SK-N-SH (cell line): ENCODE data around the gene CPEB3. TPM values are rescaled to one million over a fixed set of nuclear protein-coding genes. Genes with fewer than 3 reads are reported as not detected.

Source experiments
- CTCF ChIA-PET: fragments of 300-600, 350-600 bp; formaldehyde crosslinking; extraction: SDS; loops from one replicate; lab custom pipeline; 2021; lab: Yijun Ruan, JAX
- POLR2A ChIA-PET: fragments of 350-600 bp; sonication (Branson Sonifier 250); formaldehyde crosslinking; extraction: SDS; loops from one replicate; lab custom pipeline; 2020; ENCODE audit warnings: antibody characterized with exemption, inconsistent platforms; lab: Yijun Ruan, JAX
- DNase-seq: peaks from one replicate; pipeline ENCODE4 v3.0.0; 2012
- H2AFZ ChIP-seq: fragments of 200-600 bp; sonication (generic); 2 replicates; pipeline ENCODE4 v1.8.1; 2016; ENCODE audit warnings: antibody characterized with exemption, mild to moderate bottlenecking, low read depth
- H3F3A ChIP-seq: fragments of 200-600 bp; sonication (generic); replicated peaks from 2 replicates; pipeline ENCODE3; 2016; ENCODE audit warnings: antibody characterized with exemption, mild to moderate bottlenecking; ENCODE audit not compliant: insufficient read depth
- H3K27ac ChIP-seq, 2 experiments: fragments of 200-500 bp in 1 of 2; fragments of 200-600 bp in 1 of 2; sonication (Bioruptor generic) in 1 of 2; sonication (generic), shearing (Covaris generic) in 1 of 2; 2 replicates each; pipeline versions ENCODE4 v1.5.1 to v1.6.1; 2014 to 2016; ENCODE audit warnings: low read depth in 2 of 2, inconsistent platforms in 1 of 2, low read length in 1 of 2, mild to moderate bottlenecking in 1 of 2, mixed read lengths in 1 of 2
- H3K27me3 ChIP-seq: fragments of 200-600 bp; sonication (generic), shearing (Covaris generic); 2 replicates; pipeline ENCODE4 v1.6.1; 2016; ENCODE audit warnings: mixed run types; ENCODE audit not compliant: insufficient read depth
- H3K36me3 ChIP-seq, 2 experiments: fragments of 200-500 bp in 1 of 2; fragments of 200-600 bp in 1 of 2; sonication (Bioruptor generic) in 1 of 2; sonication (generic) in 1 of 2; replicated peaks in 1 of 2; 2 replicates each; pipeline versions ENCODE3 to v1.5.1; 2014 to 2016; ENCODE audit warnings: low read length in 1 of 2, mild to moderate bottlenecking in 1 of 2; ENCODE audit not compliant: insufficient read depth in 2 of 2, control insufficient read depth in 1 of 2
- H3K4me1 ChIP-seq, 2 experiments: fragments of 200-500 bp in 1 of 2; fragments of 200-600 bp in 1 of 2; sonication (Bioruptor generic) in 1 of 2; sonication (generic), shearing (Covaris generic) in 1 of 2; 2 replicates each; pipeline versions ENCODE4 v1.5.1 to v1.6.1; 2014 to 2016; ENCODE audit warnings: low read depth in 1 of 2, low read length in 1 of 2, mixed run types in 1 of 2; ENCODE audit not compliant: insufficient read depth in 2 of 2, control insufficient read depth in 1 of 2
- H3K4me2 ChIP-seq: fragments of 200-600 bp; sonication (generic), shearing (Covaris generic); 2 replicates; pipeline ENCODE4 v1.6.1; 2017; ENCODE audit warnings: mixed run types
- H3K4me3 ChIP-seq, 2 experiments: fragments of 200-500 bp in 1 of 2; fragments of 200-600 bp in 1 of 2; sonication (Bioruptor generic) in 1 of 2; sonication (generic), shearing (Covaris generic) in 1 of 2; 2 replicates each; pipeline versions ENCODE4 v1.5.1 to v1.8.1; 2014 to 2016; ENCODE audit warnings: low read depth in 2 of 2, inconsistent platforms in 1 of 2, low read length in 1 of 2, mild to moderate bottlenecking in 1 of 2, mixed read lengths in 1 of 2, moderate library complexity in 1 of 2
- H3K79me2 ChIP-seq: fragments of 200-600 bp; sonication (generic); 2 replicates; pipeline ENCODE4 v1.8.1; 2017; ENCODE audit warnings: mild to moderate bottlenecking; ENCODE audit not compliant: insufficient read depth
- H3K9ac ChIP-seq: fragments of 200-600 bp; sonication (generic); 2 replicates; pipeline ENCODE4 v1.6.1; 2017; ENCODE audit warnings: mixed run types
- H3K9me2 ChIP-seq: fragments of 200-600 bp; sonication (generic); 2 replicates; pipeline ENCODE4 v1.6.1; 2017; ENCODE audit warnings: mixed run types
- H3K9me3 ChIP-seq: fragments of 200-600 bp; sonication (generic); 2 replicates; pipeline ENCODE4 v1.6.1; 2017; ENCODE audit warnings: mixed run types, mild to moderate bottlenecking, moderate library complexity
- H4K20me1 ChIP-seq: fragments of 200-600 bp; sonication (generic); 2 replicates; pipeline ENCODE4 v1.6.1; 2017; ENCODE audit warnings: mild to moderate bottlenecking, mixed run types; ENCODE audit not compliant: insufficient read depth
- ELF1 ChIP-seq: IDR thresholded peaks from 2 replicates; pipeline ENCODE4 v1.4.0; 2012
- FOXJ3 ChIP-seq: sonication (generic); formaldehyde crosslinking; IDR thresholded peaks from 2 replicates; pipeline ENCODE4 v1.5.1; 2020; ENCODE audit warnings: mild to moderate bottlenecking, missing genetic modification reagents
- GABPA ChIP-seq: IDR thresholded peaks from 2 replicates; pipeline ENCODE4 v1.4.0; 2012; ENCODE audit warnings: low read depth, mild to moderate bottlenecking
- GATA2 ChIP-seq: sonication (generic); formaldehyde crosslinking; IDR thresholded peaks from 2 replicates; pipeline ENCODE4 v1.5.0; 2020; ENCODE audit warnings: mild to moderate bottlenecking, missing genetic modification reagents
- JUND ChIP-seq: IDR thresholded peaks from 2 replicates; pipeline ENCODE4 v1.4.0; 2012
- MEF2A ChIP-seq: IDR thresholded peaks from 2 replicates; pipeline ENCODE4 v1.4.0; 2012; ENCODE audit warnings: low read depth, borderline replicate concordance
- NFIC ChIP-seq: IDR thresholded peaks from 2 replicates; pipeline ENCODE4 v1.4.0; 2012; ENCODE audit warnings: borderline replicate concordance
- NRF1 ChIP-seq: IDR thresholded peaks from 2 replicates; pipeline ENCODE4 v1.6.1; 2012; ENCODE audit warnings: low read depth, mild to moderate bottlenecking, low read length
- POLR2AphosphoS5 ChIP-seq: IDR thresholded peaks from 2 replicates; pipeline ENCODE4 v1.6.1; 2012; ENCODE audit warnings: low read depth, low read length
- RAD21 ChIP-seq: IDR thresholded peaks from 2 replicates; pipeline ENCODE4 v1.6.1; 2012; ENCODE audit warnings: mild to moderate bottlenecking, low read length
- RCOR1 ChIP-seq: fragments of 150-350 bp; IDR thresholded peaks from 2 replicates; pipeline ENCODE4 v1.6.1; 2017; ENCODE audit warnings: antibody characterized with exemption, low read length
- RFX5 ChIP-seq: IDR thresholded peaks from 2 replicates; pipeline ENCODE4 v1.6.1; 2012; ENCODE audit warnings: mild to moderate bottlenecking, improper control_type of control experiment, low read length
- RXRA ChIP-seq: IDR thresholded peaks from 2 replicates; pipeline ENCODE4 v1.4.0; 2012; ENCODE audit warnings: low read depth, mild to moderate bottlenecking, borderline replicate concordance
- SMC3 ChIP-seq: IDR thresholded peaks from 2 replicates; pipeline ENCODE4 v1.6.1; 2012; ENCODE audit warnings: low read depth, low read length, improper control_type of control experiment
- TAF1 ChIP-seq: IDR thresholded peaks from 2 replicates; pipeline ENCODE4 v1.6.1; 2012; ENCODE audit warnings: low read depth, mild to moderate bottlenecking, low read length, moderate library complexity, borderline replicate concordance
- TCF12 ChIP-seq: IDR thresholded peaks from 2 replicates; pipeline ENCODE4 v1.4.0; 2012
- YY1 ChIP-seq: IDR thresholded peaks from 2 replicates; pipeline ENCODE4 v1.4.0; 2012; ENCODE audit warnings: low read depth, mild to moderate bottlenecking
- whole genome bisulfite sequencing: methylation state at CpG from one replicate; pipeline ENCODE4 v1.1.6; 2017; ENCODE audit warnings: low lambda C conversion rate; 5-methylcytosine and 5-hydroxymethylcytosine counted together
- polyA plus RNA-seq, 3 experiments: library from polyadenylated mRNA; depleted of rRNA; stranded (reverse); fragments of >200 nt; gene quantifications; 2 replicates each; pipeline ENCODE4 v1.2.3, GENCODE V29; 2012
- TF ChIP-seq, protein P1 (sequence below): IDR thresholded peaks from 2 replicates; pipeline ENCODE4 v1.4.0; 2012; ENCODE audit warnings: low read depth, borderline replicate concordance
- TF ChIP-seq, protein P2 (sequence below): fragments of 150-350 bp; IDR thresholded peaks from 2 replicates; pipeline ENCODE4 v1.6.1; 2017; ENCODE audit warnings: antibody characterized with exemption, low read length, low read depth, borderline replicate concordance
- TF ChIP-seq, protein P3 (sequence below): IDR thresholded peaks from 2 replicates; pipeline ENCODE4 v1.4.0; 2012; ENCODE audit warnings: low read depth
- TF ChIP-seq, protein P4 (sequence below): fragments of 150-350 bp; IDR thresholded peaks from 2 replicates; pipeline ENCODE4 v1.6.1; 2016; ENCODE audit warnings: mild to moderate bottlenecking, low read depth, low read length
- TF ChIP-seq, protein P5 (sequence below): IDR thresholded peaks from 2 replicates; pipeline ENCODE4 v1.6.1; 2012; ENCODE audit warnings: mild to moderate bottlenecking, low read depth, low read length, moderate library complexity

Gene CPEB3
- polyA plus RNA-seq, 1 of the 3 experiments (the other 2 are of a cell fraction), result 0.36 TPM

DNA sequence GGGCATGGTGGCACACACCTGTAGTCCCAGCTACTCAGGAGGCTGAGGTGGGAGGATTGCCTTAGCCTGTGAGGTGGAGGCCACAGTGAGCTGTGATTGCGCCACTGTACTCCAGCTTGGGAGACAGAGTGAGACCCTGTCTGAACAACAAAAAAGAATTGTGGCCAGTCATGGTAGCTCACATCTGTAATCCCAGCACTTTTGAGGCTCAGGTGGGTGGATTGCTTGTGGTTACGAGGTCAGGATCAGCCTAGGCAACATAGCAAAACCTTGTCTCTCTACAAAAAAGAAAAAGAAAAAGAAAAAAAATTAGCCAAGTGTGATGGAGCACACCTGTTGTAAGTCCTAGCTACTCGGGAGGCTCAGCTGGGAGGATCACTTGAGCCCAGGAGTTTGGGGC lies 22.9 kb upstream of the CPEB3 start:
- no peaks in the 10 kb centered on the region for H3K27me3 ChIP-seq
- H3K4me1 ChIP-seq, result no peaks in the 10 kb centered on the region
- 98% methylated on average over 3 of the region's 3 CpGs for WGBS
- no peak overlapping the region for H3K27ac ChIP-seq
- no peak overlapping the region for H2AFZ ChIP-seq
- no peak overlapping the region for H3K9ac ChIP-seq
- no peak overlapping the region for H3K4me3 ChIP-seq
- H3K9me2 ChIP-seq, result no peaks in the 10 kb centered on the region
- no peaks in the 10 kb centered on the region for H3K9me3 ChIP-seq
- peaks cover 14% of the 10 kb centered on the region for H4K20me1 ChIP-seq
- no peak overlapping the region for H3K4me2 ChIP-seq
- peaks cover 11% of the 10 kb centered on the region for H3F3A ChIP-seq
- ChIA-PET POLR2A (interaction anchor here (0.7 to 1.5 kb wide), 2 partner anchors 9 to 12 kb away, joined by 4 to 5 read pairs; no protein-coding TSS in a partner anchor), CTCF (no interaction called here)
- DNase-seq, result no peak
- H3K79me2 ChIP-seq, result peaks cover 85% of the 10 kb centered on the region
- peaks cover 20 to 30% of the 10 kb centered on the region in 2 experiments for H3K36me3 ChIP-seq
- TF ChIP-seq FOXJ3 (CRISPR knock-in tag), result no peak
- TF ChIP-seq TAF1, result no peak
- no peak for TF ChIP-seq GABPA
- TF ChIP-seq RFX5, result no peak
- TF ChIP-seq, protein P1, sequence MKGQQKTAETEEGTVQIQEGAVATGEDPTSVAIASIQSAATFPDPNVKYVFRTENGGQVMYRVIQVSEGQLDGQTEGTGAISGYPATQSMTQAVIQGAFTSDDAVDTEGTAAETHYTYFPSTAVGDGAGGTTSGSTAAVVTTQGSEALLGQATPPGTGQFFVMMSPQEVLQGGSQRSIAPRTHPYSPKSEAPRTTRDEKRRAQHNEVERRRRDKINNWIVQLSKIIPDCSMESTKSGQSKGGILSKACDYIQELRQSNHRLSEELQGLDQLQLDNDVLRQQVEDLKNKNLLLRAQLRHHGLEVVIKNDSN, result no peak
- no peak for TF ChIP-seq JUND
- no peak for TF ChIP-seq RXRA
- TF ChIP-seq YY1, result no peak
- TF ChIP-seq, protein P2, sequence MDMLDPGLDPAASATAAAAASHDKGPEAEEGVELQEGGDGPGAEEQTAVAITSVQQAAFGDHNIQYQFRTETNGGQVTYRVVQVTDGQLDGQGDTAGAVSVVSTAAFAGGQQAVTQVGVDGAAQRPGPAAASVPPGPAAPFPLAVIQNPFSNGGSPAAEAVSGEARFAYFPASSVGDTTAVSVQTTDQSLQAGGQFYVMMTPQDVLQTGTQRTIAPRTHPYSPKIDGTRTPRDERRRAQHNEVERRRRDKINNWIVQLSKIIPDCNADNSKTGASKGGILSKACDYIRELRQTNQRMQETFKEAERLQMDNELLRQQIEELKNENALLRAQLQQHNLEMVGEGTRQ, result no peak
- no peak for TF ChIP-seq TCF12
- no peak for TF ChIP-seq RCOR1
- no peak for TF ChIP-seq ELF1

DNA sequence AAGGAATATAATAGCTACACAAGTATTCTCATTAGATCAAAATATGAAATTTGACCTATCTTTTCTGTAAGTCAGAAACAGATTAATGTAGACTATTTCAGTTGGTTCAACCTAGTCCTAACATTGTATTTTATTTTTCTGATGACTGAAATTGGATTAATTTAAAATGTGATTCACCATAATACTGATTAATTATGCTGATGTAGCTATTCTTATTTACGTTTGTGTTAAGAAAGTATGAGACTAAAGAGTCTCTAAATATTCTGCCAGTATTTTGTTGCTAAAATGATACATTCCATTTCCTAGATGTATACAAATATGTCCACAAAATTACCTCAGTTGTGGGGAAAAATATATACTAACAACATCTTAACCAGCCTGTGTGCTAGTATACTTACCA lies 18.4 kb upstream of the CPEB3 start:
- H3F3A ChIP-seq, result peaks cover 2% of the 10 kb centered on the region
- peaks cover 17 to 20% of the 10 kb centered on the region in 2 experiments for H3K36me3 ChIP-seq
- 95% methylated on average over 1 of the region's 1 CpG for WGBS
- DNase-seq, result no peak
- H3K4me2 ChIP-seq, result no peak overlapping the region
- no peak overlapping the region for H3K4me3 ChIP-seq
- ChIA-PET CTCF (no interaction called here), POLR2A (no interaction called here)
- no peaks in the 10 kb centered on the region for H3K9me2 ChIP-seq
- TF ChIP-seq POLR2AphosphoS5 (no peak), RAD21 (no peak), NFIC (no peak), SMC3 (no peak), GABPA (no peak), MEF2A (no peak), NRF1 (no peak), GATA2 (CRISPR knock-in tag) (no peak)
- TF ChIP-seq, protein P3, sequence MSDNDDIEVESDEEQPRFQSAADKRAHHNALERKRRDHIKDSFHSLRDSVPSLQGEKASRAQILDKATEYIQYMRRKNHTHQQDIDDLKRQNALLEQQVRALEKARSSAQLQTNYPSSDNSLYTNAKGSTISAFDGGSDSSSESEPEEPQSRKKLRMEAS, result no peak
- TF ChIP-seq, protein P4, sequence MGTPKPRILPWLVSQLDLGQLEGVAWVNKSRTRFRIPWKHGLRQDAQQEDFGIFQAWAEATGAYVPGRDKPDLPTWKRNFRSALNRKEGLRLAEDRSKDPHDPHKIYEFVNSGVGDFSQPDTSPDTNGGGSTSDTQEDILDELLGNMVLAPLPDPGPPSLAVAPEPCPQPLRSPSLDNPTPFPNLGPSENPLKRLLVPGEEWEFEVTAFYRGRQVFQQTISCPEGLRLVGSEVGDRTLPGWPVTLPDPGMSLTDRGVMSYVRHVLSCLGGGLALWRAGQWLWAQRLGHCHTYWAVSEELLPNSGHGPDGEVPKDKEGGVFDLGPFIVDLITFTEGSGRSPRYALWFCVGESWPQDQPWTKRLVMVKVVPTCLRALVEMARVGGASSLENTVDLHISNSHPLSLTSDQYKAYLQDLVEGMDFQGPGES, result no peak
- TF ChIP-seq, protein P5, sequence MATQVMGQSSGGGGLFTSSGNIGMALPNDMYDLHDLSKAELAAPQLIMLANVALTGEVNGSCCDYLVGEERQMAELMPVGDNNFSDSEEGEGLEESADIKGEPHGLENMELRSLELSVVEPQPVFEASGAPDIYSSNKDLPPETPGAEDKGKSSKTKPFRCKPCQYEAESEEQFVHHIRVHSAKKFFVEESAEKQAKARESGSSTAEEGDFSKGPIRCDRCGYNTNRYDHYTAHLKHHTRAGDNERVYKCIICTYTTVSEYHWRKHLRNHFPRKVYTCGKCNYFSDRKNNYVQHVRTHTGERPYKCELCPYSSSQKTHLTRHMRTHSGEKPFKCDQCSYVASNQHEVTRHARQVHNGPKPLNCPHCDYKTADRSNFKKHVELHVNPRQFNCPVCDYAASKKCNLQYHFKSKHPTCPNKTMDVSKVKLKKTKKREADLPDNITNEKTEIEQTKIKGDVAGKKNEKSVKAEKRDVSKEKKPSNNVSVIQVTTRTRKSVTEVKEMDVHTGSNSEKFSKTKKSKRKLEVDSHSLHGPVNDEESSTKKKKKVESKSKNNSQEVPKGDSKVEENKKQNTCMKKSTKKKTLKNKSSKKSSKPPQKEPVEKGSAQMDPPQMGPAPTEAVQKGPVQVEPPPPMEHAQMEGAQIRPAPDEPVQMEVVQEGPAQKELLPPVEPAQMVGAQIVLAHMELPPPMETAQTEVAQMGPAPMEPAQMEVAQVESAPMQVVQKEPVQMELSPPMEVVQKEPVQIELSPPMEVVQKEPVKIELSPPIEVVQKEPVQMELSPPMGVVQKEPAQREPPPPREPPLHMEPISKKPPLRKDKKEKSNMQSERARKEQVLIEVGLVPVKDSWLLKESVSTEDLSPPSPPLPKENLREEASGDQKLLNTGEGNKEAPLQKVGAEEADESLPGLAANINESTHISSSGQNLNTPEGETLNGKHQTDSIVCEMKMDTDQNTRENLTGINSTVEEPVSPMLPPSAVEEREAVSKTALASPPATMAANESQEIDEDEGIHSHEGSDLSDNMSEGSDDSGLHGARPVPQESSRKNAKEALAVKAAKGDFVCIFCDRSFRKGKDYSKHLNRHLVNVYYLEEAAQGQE, result no peak
- H3K79me2 ChIP-seq, result peaks cover 95% of the 10 kb centered on the region
- no peak overlapping the region for H3K27ac ChIP-seq
- H3K4me1 ChIP-seq, result peaks cover 0 to 2% of the 10 kb centered on the region in 2 experiments; a peak in 1 of 4 replicates
- no peaks in the 10 kb centered on the region for H3K27me3 ChIP-seq
- no peak overlapping the region for H2AFZ ChIP-seq
- no peak overlapping the region for H3K9ac ChIP-seq
- peaks cover 40% of the 10 kb centered on the region for H4K20me1 ChIP-seq
- no peaks in the 10 kb centered on the region for H3K9me3 ChIP-seq
